Measurements from ENCODE around the gene CTDSPL. TPM values are rescaled to one million over a fixed set of nuclear protein-coding genes. Genes with fewer than 3 reads are reported as not detected.

Gene CTDSPL
- total RNA-seq, 1 experiment from 2014 or later: 34.4 TPM

DNA sequence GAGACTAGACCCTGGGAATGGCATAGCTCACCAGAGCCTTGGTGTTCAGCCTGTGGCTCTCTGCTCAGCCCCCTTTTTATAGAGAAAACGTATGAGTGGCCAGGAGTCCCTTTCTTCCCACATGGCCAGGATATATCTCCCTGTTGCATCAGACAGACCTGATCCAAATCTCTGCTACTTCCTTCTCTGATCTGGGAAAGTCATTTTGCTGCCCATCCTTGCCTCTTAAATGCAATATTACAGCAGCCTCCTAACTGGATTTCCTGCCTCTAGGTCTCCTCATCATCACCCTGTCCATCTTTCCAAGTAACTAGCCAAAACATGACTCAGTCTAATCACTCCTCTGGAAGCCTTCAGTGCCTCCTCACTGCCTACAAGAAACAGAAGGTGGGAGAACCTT lies 42.9 kb downstream of the CTDSPL start:
- BruUV-seq (replicated peaks): no TSS peak

More for the DNA sequence above, 42.9 kb downstream of the CTDSPL start:
- no peak for DNase-seq (ENCODE audit: low read depth, low spot score)
- H3K79me2 ChIP-seq (ENCODE audit: insufficient read depth, low read length): no peaks in the 10 kb centered on the region; the same call in 1 of the 2 replicates
- TF ChIP-seq, protein P1, sequence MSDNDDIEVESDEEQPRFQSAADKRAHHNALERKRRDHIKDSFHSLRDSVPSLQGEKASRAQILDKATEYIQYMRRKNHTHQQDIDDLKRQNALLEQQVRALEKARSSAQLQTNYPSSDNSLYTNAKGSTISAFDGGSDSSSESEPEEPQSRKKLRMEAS (IDR thresholded peaks at IDR 0.05): no peak
- TF ChIP-seq, protein P2, sequence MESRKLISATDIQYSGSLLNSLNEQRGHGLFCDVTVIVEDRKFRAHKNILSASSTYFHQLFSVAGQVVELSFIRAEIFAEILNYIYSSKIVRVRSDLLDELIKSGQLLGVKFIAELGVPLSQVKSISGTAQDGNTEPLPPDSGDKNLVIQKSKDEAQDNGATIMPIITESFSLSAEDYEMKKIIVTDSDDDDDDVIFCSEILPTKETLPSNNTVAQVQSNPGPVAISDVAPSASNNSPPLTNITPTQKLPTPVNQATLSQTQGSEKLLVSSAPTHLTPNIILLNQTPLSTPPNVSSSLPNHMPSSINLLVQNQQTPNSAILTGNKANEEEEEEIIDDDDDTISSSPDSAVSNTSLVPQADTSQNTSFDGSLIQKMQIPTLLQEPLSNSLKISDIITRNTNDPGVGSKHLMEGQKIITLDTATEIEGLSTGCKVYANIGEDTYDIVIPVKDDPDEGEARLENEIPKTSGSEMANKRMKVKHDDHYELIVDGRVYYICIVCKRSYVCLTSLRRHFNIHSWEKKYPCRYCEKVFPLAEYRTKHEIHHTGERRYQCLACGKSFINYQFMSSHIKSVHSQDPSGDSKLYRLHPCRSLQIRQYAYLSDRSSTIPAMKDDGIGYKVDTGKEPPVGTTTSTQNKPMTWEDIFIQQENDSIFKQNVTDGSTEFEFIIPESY (IDR thresholded peaks at IDR 0.05; ENCODE audit: extremely low read depth, insufficient replicate concordance, low read length): no peak
- TF ChIP-seq, protein P3, sequence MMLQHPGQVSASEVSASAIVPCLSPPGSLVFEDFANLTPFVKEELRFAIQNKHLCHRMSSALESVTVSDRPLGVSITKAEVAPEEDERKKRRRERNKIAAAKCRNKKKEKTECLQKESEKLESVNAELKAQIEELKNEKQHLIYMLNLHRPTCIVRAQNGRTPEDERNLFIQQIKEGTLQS (IDR thresholded peaks at IDR 0.05): no peak
- TF ChIP-seq SIN3A (IDR thresholded peaks at IDR 0.05; ENCODE audit: low read depth) (no peak), FOSL1 (IDR thresholded peaks at IDR 0.05; ENCODE audit: low read depth) (no peak), POLR2A (IDR thresholded peaks at IDR 0.05; ENCODE audit: borderline replicate concordance, extremely low read depth, insufficient read depth, insufficient read length) (no peak), ZFX (IDR thresholded peaks at IDR 0.05) (no peak), RAD21 (IDR thresholded peaks at IDR 0.05; ENCODE audit: low read depth) (no peak), ZNF274 (IDR thresholded peaks at IDR 0.05; ENCODE audit: low read depth, low read length) (no peak), SRF (IDR thresholded peaks at IDR 0.05; ENCODE audit: low read depth) (no peak), YY1 (IDR thresholded peaks at IDR 0.05; ENCODE audit: extremely low read depth, insufficient replicate concordance, low read depth, low read length) (no peak), TCF7L2 (IDR thresholded peaks at IDR 0.05; ENCODE audit: borderline replicate concordance, extremely low read depth, insufficient read depth, insufficient read length) (no peak), CEBPB (IDR thresholded peaks at IDR 0.05; ENCODE audit: low read depth) (no peak), EGR1 (IDR thresholded peaks at IDR 0.05; ENCODE audit: low read depth) (no peak), JUND (IDR thresholded peaks at IDR 0.05) (no peak)
- TF ChIP-seq, protein P4, sequence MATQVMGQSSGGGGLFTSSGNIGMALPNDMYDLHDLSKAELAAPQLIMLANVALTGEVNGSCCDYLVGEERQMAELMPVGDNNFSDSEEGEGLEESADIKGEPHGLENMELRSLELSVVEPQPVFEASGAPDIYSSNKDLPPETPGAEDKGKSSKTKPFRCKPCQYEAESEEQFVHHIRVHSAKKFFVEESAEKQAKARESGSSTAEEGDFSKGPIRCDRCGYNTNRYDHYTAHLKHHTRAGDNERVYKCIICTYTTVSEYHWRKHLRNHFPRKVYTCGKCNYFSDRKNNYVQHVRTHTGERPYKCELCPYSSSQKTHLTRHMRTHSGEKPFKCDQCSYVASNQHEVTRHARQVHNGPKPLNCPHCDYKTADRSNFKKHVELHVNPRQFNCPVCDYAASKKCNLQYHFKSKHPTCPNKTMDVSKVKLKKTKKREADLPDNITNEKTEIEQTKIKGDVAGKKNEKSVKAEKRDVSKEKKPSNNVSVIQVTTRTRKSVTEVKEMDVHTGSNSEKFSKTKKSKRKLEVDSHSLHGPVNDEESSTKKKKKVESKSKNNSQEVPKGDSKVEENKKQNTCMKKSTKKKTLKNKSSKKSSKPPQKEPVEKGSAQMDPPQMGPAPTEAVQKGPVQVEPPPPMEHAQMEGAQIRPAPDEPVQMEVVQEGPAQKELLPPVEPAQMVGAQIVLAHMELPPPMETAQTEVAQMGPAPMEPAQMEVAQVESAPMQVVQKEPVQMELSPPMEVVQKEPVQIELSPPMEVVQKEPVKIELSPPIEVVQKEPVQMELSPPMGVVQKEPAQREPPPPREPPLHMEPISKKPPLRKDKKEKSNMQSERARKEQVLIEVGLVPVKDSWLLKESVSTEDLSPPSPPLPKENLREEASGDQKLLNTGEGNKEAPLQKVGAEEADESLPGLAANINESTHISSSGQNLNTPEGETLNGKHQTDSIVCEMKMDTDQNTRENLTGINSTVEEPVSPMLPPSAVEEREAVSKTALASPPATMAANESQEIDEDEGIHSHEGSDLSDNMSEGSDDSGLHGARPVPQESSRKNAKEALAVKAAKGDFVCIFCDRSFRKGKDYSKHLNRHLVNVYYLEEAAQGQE (IDR thresholded peaks at IDR 0.05; ENCODE audit: low read depth): no peak
- H3K4me2 ChIP-seq (ENCODE audit: low read length): no peak overlapping the region
- H3K36me3 ChIP-seq (ENCODE audit: control insufficient read depth in 1 of 2, insufficient read depth in 2 of 2, low read length in 2 of 2): no peaks in the 10 kb centered on the region
- ChIA-PET RAD21 (ENCODE audit: low non-redundant PET in 1 of 2, low total read pairs in 2 of 2, uncharacterized antibody in 2 of 2, unreplicated experiment in 2 of 2) (no interaction called here), POLR2A (no interaction called here), CTCF (no interaction called here)
- H4K20me1 ChIP-seq (ENCODE audit: insufficient read depth): no peaks in the 10 kb centered on the region
- H3K4me1 ChIP-seq (ENCODE audit: control insufficient read depth in 1 of 2, insufficient read depth in 2 of 2, low read length in 2 of 2): peaks cover 33 to 38% of the 10 kb centered on the region in 2 experiments; a peak in 3 of 4 replicates
- H2AFZ ChIP-seq (ENCODE audit: low read depth, low read length, poor library complexity, severe bottlenecking): no peak overlapping the region
- no peaks in the 10 kb centered on the region for H3K27me3 ChIP-seq (ENCODE audit: insufficient read depth, low read length)
- ATAC-seq: no peak
- H3K9ac ChIP-seq (ENCODE audit: low read length): no peak overlapping the region
- H3K9me3 ChIP-seq (ENCODE audit: control insufficient read depth in 1 of 2, insufficient read depth in 1 of 2, low read depth in 1 of 2, low read length in 2 of 2): no peaks in the 10 kb centered on the region
- no peaks in the 10 kb centered on the region for H3K9me2 ChIP-seq (ENCODE audit: insufficient read depth)
- no peak overlapping the region for H3K4me3 ChIP-seq (replicated peaks in 1 of 2; ENCODE audit: low read depth in 1 of 2, low read length in 2 of 2)
- H3K27ac ChIP-seq (ENCODE audit: low read depth, low read length): no peak overlapping the region
- intact Hi-C loops (cut with micrococcal nuclease): no loop called here

Data from HCT116 (cell line).